OCI-LY1 (cell line): Measurements from ENCODE around the gene PLP1.

Experiments used
- H2AFZ ChIP-seq: fragments of 200-600 bp; sonication (generic), shearing (Covaris generic); 2 replicates; pipeline ENCODE4 v1.6.0; 2014; ENCODE audit warnings: antibody characterized with exemption, mild to moderate bottlenecking, low read length
- H3F3A ChIP-seq: fragments of 200-600 bp; sonication (generic), shearing (Covaris generic); 2 replicates; pipeline ENCODE4 v1.6.0; 2014; ENCODE audit warnings: mild to moderate bottlenecking, antibody characterized with exemption, low read length, moderate library complexity; ENCODE audit not compliant: insufficient read depth
- H3K27ac ChIP-seq: fragments of 200-600 bp; sonication (generic); 2 replicates; pipeline ENCODE4 v1.5.1; 2014; ENCODE audit warnings: low read length, mixed run types, mild to moderate bottlenecking, low read depth; ENCODE audit not compliant: poor library complexity, severe bottlenecking
- H3K27me3 ChIP-seq: fragments of 200-600 bp; sonication (generic); 2 replicates; pipeline ENCODE4 v1.6.0; 2014; ENCODE audit warnings: antibody characterized with exemption, mild to moderate bottlenecking, low read length, moderate library complexity; ENCODE audit not compliant: insufficient read depth
- H3K36me3 ChIP-seq: fragments of 200-600 bp; sonication (generic); 2 replicates; pipeline ENCODE4 v1.6.1; 2014; ENCODE audit warnings: mild to moderate bottlenecking, antibody characterized with exemption, low read length, moderate library complexity, mixed read lengths; ENCODE audit not compliant: insufficient read depth
- H3K4me1 ChIP-seq: fragments of 200-600 bp; sonication (generic); 2 replicates; pipeline ENCODE4 v1.5.1; 2014; ENCODE audit warnings: mild to moderate bottlenecking, low read length, moderate library complexity; ENCODE audit not compliant: insufficient read depth, severe bottlenecking
- H3K4me2 ChIP-seq: fragments of 200-600 bp; sonication (generic), shearing (Covaris generic); 2 replicates; pipeline ENCODE4 v1.6.1; 2014; ENCODE audit warnings: low read length
- H3K4me3 ChIP-seq: fragments of 200-600 bp; sonication (generic); 2 replicates; pipeline ENCODE4 v1.5.1; 2014; ENCODE audit warnings: low read length, low read depth, mild to moderate bottlenecking, mixed read lengths; ENCODE audit not compliant: poor library complexity, severe bottlenecking
- H3K79me2 ChIP-seq: fragments of 200-600 bp; shearing (Covaris generic); 2 replicates; pipeline ENCODE4 v1.6.1; 2016; ENCODE audit warnings: mixed run types, low read length, mixed read lengths; ENCODE audit not compliant: insufficient read depth
- H3K9ac ChIP-seq: fragments of 200-600 bp; sonication (generic), shearing (Covaris generic); 2 replicates; pipeline ENCODE4 v1.6.1; 2014; ENCODE audit warnings: mild to moderate bottlenecking, low read length, mixed read lengths
- H3K9me2 ChIP-seq: fragments of 200-600 bp; sonication (generic), shearing (Covaris generic); 2 replicates; pipeline ENCODE4 v1.6.1; 2014; ENCODE audit warnings: low read depth, mild to moderate bottlenecking, low read length, mixed read lengths
- H3K9me3 ChIP-seq: fragments of 200-600 bp; shearing (Covaris generic); 2 replicates; pipeline ENCODE4 v1.6.1; 2014; ENCODE audit warnings: low read length, mixed read lengths
- H4K20me1 ChIP-seq: fragments of 200-600 bp; sonication (generic), shearing (Covaris generic); 2 replicates; pipeline ENCODE4 v1.6.0; 2016; ENCODE audit warnings: mild to moderate bottlenecking, low read length; ENCODE audit not compliant: insufficient read depth
- EZH2 ChIP-seq: fragments of 200-600 bp; sonication (generic), shearing (Covaris generic); IDR thresholded peaks from 2 replicates; pipeline ENCODE4 v1.8.0; 2017; ENCODE audit warnings: borderline replicate concordance, mixed run types, mild to moderate bottlenecking, antibody characterized with exemption, low read length, moderate library complexity, mixed read lengths
- TF ChIP-seq, protein P1 (sequence below): fragments of 200-600 bp; sonication (generic), shearing (Covaris generic); IDR thresholded peaks from 2 replicates; pipeline ENCODE4 v1.5.1; 2017; ENCODE audit warnings: mild to moderate bottlenecking, antibody characterized with exemption, low read length, moderate library complexity, mixed read lengths

PLP1 gene

DNA sequence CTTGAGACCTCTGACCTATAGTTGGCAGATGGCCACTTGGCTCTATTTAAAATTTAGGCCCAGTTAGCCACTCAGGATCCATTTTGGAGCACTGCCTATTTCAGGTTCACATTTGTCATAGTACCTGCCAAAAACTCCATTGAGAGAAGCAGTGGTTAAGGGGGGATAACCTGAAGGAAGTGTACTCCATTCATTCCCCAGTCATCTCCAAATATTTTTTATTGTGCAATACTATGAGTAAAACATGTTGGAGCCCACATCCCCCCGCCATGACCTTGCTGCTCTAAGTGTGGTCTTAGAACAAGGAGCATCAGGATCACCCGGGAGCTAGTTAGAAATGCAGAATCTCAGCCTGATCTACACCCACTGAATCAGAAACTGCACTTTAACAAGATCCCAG, 21.1 kb downstream of the PLP1 start:
- H3F3A ChIP-seq, result no peaks in the 10 kb centered on the region
- H3K79me2 ChIP-seq, result no peaks in the 10 kb centered on the region
- H3K9ac ChIP-seq, result no peak overlapping the region
- TF ChIP-seq EZH2, result no peak
- TF ChIP-seq, protein P1, sequence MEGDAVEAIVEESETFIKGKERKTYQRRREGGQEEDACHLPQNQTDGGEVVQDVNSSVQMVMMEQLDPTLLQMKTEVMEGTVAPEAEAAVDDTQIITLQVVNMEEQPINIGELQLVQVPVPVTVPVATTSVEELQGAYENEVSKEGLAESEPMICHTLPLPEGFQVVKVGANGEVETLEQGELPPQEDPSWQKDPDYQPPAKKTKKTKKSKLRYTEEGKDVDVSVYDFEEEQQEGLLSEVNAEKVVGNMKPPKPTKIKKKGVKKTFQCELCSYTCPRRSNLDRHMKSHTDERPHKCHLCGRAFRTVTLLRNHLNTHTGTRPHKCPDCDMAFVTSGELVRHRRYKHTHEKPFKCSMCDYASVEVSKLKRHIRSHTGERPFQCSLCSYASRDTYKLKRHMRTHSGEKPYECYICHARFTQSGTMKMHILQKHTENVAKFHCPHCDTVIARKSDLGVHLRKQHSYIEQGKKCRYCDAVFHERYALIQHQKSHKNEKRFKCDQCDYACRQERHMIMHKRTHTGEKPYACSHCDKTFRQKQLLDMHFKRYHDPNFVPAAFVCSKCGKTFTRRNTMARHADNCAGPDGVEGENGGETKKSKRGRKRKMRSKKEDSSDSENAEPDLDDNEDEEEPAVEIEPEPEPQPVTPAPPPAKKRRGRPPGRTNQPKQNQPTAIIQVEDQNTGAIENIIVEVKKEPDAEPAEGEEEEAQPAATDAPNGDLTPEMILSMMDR, result no peak
- H3K27me3 ChIP-seq, result no peaks in the 10 kb centered on the region
- no peaks in the 10 kb centered on the region for H3K9me2 ChIP-seq
- no peak overlapping the region for H3K4me3 ChIP-seq
- no peak overlapping the region for H3K4me2 ChIP-seq
- H2AFZ ChIP-seq, result no peak overlapping the region
- H3K9me3 ChIP-seq, result no peaks in the 10 kb centered on the region
- H3K27ac ChIP-seq, result no peak overlapping the region
- H3K4me1 ChIP-seq, result no peaks in the 10 kb centered on the region
- H3K36me3 ChIP-seq, result no peaks in the 10 kb centered on the region
- H4K20me1 ChIP-seq, result no peaks in the 10 kb centered on the region

DNA sequence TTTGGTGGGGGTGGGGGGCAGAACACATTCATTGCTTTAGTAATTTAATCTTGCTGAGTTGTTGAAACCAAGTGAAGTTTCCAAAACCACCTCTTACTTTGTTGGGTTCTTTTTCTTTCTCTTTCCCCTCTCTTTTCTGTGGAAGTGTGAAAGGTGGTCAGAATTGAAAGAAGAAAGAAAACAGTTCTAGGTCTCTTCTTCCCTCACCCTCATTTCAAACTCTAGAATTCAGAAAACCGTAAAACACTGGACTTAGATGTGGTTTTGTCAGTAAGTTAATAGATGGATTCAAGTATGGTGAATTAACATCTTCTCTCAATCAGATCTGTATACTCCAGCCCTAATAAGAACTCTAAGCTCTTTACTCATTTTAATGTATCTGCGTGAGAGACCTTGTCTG, 23.7 kb downstream of the PLP1 start:
- no peaks in the 10 kb centered on the region for H3K79me2 ChIP-seq
- H3F3A ChIP-seq, result no peaks in the 10 kb centered on the region
- no peak overlapping the region for H3K4me2 ChIP-seq
- no peaks in the 10 kb centered on the region for H3K36me3 ChIP-seq
- H3K27ac ChIP-seq, result no peak overlapping the region
- H3K4me3 ChIP-seq, result no peak overlapping the region
- TF ChIP-seq EZH2, result no peak
- TF ChIP-seq, protein P1, result no peak
- no peaks in the 10 kb centered on the region for H3K9me2 ChIP-seq
- H3K4me1 ChIP-seq, result no peaks in the 10 kb centered on the region
- no peaks in the 10 kb centered on the region for H3K9me3 ChIP-seq
- no peak overlapping the region for H3K9ac ChIP-seq
- H3K27me3 ChIP-seq, result no peaks in the 10 kb centered on the region
- H4K20me1 ChIP-seq, result no peaks in the 10 kb centered on the region
- no peak overlapping the region for H2AFZ ChIP-seq

DNA sequence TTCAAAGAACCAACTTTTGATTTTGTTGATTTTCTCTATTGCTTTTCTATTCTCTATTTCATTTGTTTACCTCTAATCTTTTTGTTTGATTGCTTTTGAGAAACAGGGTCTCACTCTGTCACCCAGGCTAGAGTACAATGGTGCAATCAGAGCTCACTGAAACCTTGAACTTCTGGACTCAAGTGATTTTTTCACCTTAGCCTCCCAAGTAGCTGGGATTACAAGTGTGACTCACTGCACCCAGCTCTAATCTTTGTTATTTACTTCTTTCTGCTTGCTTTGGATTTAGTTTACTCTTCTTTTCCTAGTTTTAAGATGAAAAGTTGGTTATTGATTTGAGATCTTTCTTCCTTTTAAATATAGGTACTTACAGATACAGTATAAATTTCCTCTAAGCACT, 29.2 kb downstream of the PLP1 start:
- Histone ChIP-seq H3K4me1 (no peaks in the 10 kb centered on the region), H3K4me3 (no peak overlapping the region), H3K27me3 (no peaks in the 10 kb centered on the region), H4K20me1 (no peaks in the 10 kb centered on the region), H3K9me3 (no peaks in the 10 kb centered on the region), H3F3A (no peaks in the 10 kb centered on the region), H2AFZ (no peak overlapping the region), H3K9me2 (no peaks in the 10 kb centered on the region), H3K27ac (no peak overlapping the region), H3K9ac (no peak overlapping the region), H3K79me2 (no peaks in the 10 kb centered on the region), H3K36me3 (no peaks in the 10 kb centered on the region), H3K4me2 (no peak overlapping the region)
- no peak for TF ChIP-seq EZH2
- TF ChIP-seq, protein P1, result no peak
